ENCODE measurements around the gene XPNPEP1.

Gene XPNPEP1

DNA sequence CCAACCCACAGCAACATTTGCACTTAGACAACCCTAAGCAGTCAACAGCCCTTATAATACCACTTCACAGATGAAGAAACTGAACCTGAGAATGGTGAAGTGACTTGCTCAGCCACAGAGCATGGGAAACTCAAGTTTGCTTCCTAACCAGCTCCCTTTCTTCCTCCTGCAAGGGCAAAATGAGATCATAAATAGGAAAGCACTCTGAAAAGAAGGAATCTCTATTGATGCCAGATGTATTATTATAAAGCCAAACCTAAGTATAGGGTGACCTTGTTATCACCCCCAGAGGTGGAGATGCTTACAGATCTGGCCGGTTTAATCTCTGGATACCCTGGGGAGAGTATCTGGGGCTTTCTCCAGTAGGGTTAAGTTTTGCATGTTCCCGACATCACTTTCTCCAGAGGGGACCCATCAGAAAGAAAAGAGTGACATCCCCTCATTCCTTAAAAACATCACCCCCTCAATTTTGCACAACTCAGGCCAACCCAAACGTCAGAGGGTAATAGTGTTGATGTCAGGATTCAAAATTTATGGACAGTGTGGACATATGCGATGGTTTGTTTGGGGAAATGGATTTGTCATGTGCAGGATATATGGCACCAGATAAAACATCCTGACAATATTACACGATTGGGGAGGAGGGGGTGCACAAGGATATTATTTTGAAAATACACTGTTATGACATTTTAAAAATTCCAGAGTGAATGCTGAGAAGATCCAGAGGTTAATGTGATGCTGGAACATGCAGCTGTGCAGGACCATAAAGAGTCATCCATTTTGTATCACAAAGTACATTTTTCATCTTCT, 24.0 kb upstream of the XPNPEP1 start:
- DNase-seq (ENCODE audit: low spot score) = no peak

DNA sequence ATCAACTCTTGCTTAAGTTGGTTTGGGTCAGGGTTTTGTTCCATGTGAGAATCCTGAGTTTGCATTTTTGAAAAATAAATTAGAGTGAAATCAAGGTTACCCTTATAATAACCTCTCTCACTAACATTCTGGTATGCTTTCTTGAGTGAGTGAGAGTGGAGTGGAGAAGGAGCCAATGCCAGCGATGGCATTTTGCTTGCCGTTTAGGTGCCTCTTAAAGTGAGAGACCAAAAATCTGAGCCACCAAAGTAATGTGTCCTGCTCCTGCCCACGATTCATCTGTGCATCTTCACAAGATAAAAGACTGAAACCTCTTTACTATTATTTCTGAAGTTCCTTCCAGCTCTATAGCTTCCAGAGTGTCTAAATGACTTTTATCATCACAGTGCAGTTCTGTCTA, 23.4 kb upstream of the XPNPEP1 start:
- no peak for DNase-seq (ENCODE audit: low spot score)

DNA sequence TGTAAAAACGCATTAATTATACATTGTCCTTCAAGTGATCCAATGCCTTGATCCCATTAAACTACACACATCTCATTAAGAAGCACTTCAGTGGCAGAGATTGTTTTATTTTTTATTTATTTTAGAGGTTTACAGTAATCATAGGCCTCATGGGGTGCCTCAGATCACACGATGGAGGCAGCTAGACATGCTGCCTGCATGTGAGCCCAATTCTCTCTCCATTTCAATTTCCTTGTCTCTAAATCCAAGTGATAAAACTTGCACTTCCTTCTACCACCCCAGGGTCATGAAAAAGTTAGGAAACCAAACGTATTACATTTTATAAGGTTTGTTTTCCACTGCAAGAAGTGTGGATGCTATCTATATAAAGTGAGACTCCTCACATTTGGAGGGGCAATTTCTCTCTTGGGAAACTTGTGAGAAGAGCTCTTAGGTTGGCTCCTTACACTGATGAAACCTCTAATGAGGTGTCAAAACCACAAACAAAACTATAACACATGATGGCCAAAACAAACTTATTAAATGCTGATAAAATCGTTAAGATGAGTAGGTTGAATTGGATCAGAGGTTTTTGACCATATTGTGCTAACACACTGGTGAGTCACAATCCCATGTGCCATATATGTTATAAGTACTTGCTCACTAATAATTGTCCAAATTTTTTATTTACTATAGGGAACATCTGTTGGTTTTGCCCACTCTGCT, 22.3 kb upstream of the XPNPEP1 start:
- DNase-seq (ENCODE audit: low spot score) = no peak

DNA sequence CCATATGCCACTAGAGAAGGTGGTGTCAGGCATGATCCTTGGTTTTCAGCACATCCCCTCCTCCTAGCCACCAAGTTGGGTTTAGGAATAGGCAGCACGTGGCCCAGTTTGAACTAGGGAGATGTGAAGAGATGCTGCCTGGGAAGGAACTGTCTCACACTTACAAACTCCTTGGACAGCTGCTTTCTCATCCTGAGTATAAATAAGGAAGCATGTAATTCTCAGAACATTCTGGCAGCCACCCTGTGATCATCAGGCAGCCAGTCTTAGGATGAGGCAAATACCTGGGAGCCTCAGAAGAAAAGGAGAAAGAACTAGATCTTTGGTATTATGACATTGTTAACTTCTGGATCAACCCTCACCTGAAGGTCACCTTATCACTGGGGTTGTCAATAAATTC, 21.3 kb upstream of the XPNPEP1 start:
- no peak for DNase-seq (ENCODE audit: low spot score)

DNA sequence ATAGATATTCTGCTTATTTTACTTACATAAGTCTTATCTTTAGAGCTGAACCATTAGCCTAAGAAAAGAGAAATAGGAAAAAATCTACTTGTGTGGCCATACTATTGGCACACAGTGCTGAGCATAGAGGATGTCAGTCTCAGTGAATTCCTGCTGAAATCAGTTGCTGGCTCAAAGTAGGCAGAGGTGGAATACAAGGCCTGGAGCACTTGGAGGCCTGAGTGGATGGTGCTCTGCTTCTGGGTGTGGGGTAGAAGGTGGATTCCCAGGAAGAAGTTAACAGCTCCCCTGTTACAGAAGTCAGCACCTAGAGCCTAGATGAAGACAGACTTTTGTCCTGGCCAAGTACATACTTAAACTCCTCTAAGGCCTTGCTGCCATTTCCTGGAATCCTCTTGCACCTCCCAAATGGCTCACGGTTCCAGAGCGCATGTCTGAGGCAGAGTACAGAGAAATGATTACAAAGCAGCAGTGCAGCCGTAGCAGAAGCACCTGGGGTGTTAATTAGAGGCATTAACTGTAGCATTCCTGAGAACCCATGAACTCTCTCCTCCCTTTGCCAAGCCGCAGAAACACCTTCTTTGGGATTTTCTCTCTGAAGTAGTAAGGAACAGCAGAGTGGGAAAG, 18.0 kb upstream of the XPNPEP1 start:
- DNase-seq (ENCODE audit: low spot score) = no peak

DNA sequence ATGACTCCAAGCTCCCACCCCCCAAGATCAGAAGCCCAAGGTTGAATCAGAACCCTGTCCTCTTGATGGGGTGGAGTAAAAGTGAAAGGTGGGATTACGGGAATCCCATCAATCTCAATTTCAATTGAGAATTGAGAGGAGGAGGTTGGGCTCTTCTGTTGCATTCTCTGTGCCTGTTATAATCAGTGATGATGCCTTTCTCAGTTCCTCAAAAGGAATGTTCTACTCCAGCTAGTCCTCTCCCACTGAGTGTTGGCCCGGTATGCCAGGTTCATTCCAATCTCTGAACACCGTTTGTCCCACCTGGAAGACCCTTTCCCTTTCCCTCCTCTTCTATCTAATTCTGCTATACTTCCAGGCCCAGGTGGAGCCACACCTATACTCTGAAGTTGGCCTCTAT, 17.2 kb upstream of the XPNPEP1 start:
- no peak for DNase-seq (ENCODE audit: low spot score)

DNA sequence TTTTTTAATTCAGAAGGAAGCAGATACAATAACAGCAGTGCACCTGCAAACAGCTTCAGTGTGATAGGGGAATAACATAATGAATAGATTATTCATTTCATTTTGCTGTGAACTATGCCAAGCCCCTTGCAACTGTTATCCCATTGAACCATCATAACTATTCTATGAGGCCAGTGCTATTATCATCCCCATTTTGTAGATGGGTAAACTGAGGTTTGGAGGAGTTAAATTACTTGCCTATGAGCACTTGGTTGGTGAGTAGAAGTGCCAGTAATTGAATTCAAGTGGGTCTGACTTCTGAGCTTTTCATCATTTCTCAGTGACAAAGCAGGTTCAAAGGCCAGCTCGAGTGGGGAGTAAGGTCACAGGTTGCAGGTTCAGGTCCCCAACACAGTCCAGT, 16.8 kb upstream of the XPNPEP1 start:
- DNase-seq (ENCODE audit: low spot score) = no peak

DNA sequence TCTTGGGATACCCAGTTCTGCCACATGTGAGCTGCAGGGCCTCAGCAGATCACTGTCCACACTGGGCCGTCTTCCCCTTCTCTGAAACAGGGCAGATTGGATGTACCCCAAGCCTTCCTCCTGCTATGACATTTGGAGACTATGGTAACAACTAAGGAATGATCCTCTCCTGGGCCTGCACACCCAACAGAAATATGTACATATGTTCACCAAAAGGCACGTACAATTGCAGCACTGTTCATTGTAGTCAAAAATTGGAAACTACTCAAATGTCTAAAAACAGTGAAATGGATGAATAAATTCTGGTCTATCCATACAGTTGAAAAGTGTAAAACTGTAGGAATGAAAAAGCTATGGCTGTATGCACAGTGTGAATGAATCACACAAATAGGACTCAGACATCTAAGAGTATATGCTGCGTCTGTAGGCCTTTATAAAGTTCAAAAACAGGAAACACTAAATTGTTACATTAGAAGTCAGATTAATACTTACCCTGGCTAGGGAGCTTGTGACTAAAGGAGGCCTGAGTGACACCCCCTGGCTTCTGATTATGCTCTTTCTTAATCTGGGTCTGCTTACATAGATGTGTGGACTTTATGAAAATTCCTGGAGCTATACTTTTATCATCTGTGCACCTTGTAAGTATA, 16.1 kb upstream of the XPNPEP1 start:
- DNase-seq (ENCODE audit: low spot score) = no peak

DNA sequence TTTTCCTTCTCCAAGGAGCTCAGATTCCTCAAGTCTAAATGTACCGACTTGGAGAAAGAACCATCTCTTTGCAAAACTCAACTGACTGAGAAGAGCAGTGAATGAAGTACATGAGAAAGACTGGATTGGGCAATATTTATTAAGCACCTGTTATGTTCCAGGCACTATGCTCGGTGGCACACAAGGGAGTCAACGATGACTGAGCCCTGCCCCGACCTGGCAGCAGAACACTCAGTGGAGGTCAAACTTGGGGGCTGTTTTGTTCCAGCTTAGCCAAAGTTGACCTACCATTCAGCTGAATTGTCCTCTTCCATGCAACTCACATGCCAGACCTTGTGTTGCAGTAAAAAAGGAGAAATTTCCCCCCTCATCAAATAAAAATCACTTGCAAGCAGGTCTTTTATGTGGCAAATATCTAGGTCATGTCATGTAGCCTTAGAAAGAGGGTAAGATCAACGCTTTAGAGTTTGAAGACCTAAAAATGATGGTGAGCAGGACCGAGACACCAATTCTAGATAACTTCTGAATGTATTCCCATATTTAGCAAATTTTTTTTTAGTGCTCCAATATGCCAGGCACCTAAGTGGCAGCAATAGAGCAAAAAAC, 14.3 kb upstream of the XPNPEP1 start:
- DNase-seq (ENCODE audit: low spot score) = no peak

DNA sequence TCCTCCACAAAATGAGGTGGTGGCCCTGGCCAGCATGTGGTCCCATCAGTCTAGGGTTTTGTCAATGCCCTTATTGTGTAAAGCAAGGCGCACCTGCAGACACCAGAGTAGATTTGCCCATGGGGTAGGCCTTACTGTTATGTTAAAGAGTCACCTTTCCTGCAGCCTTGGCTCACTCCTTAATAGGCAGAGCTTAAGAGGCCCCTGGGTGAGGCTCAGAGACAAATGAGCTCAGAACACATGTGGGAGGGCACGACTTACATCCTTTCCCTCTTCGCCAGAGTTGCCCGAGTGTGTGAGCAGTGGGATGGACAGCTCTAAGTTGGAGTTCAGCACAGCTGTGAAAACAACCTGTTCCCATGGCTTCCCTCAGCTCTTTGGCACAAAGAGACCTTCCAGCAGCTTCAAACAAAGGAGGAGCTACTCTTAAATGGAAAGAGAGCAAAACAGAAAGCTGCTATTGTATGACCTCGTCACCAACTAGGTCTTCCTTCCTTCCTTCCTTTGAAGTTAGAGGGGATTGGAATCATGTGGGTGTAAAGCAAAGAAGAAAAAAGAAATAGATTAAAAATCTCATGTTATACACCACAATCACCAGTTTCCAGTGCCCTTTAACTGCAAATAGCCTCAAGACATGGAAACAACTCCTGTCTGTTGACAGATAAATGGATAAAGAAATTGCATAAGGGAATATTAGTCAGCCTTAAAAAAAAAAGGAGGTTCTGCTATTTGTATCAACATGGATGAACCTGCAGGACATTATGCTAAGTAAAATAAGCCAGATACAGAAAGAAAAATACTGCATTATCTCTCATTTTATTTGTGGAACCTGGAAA, 11.9 kb upstream of the XPNPEP1 start:
- DNase-seq (ENCODE audit: low spot score) = no peak

DNA sequence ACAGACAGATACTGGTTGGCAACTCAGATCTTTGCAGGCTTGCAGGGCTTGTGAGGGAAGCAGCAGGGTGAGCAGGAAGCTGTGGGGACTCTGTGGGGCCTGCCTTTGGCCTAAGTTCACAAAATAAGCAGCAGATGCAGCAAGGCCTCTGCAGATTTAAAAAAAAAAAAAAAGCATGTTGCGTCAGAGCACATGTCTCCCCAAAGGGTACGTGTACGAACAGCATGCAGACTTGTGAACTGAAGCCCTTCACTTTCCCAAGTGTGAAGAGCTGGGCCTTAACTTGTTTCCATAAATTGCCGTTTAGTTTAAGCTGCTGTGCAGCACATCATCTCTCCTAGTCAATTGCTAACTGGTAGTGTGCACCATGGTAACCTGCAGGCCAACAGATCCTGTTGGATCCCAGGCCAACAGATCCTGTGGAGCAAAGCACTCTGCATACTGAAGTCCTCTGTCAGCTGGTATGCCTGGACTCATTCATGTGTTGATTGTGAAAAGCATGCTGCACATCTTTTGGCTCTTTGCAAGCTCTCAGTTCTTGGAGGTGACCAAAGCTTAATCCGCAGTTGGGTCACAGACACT, 10.8 kb upstream of the XPNPEP1 start:
- no peak for DNase-seq (ENCODE audit: low spot score)

DNA sequence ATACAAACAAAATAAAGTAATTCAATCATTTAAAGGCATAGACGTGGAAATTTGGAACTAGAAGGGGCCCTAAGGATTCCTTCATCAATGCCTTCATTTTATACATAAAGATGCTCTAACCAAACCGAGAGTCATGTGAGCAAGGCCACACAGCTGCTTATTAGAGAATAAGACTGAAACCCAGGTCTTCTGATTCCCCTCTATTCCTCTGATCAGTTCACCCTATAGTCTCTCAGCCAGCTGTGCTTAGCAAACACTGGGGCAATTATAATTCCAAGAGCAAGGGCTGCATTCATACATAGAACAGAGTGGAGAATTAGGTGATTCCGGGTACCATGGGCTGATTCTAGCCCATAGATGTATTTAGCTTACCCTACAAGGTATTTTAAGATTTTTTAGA, 9.7 kb upstream of the XPNPEP1 start:
- no peak for DNase-seq (ENCODE audit: low spot score)

DNA sequence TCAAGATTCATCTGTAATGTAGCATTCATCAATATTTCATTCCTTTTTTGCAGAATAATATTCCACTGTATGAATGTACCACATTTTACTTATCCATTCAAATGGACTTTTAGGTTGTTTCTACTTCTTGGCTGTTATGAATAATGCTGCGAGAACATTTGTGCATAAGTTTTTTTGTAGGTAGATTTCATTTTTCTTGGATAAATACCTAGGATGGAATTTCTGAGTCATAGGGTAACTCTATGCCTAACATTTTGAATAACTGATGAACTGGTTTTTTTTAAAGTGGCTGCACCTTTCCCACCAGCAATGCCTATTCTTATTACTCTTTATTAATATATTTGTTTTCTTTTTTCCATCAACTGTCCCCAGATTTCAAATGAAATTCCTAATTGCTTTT, 9.1 kb upstream of the XPNPEP1 start:
- DNase-seq (ENCODE audit: low spot score) = no peak

DNA sequence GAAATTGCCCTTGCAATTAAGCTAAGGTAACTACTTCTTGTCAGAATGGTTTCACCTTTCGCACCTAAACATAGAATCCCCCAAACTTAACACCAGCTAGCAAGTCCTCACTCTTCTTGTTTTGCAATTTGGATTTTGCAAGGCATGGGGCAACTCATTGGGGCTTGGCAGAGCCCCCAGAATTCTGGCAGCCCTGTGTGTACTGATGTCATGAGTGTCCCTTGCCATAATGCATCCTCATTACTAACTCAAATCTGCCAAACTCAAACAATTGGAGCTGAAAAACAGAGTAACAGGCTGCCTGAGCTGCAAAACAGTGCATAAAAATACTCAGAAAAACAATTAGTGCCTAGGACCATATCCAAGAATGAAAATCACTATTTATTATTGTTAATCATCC, 7.9 kb upstream of the XPNPEP1 start:
- no peak for DNase-seq (ENCODE audit: low spot score)

DNA sequence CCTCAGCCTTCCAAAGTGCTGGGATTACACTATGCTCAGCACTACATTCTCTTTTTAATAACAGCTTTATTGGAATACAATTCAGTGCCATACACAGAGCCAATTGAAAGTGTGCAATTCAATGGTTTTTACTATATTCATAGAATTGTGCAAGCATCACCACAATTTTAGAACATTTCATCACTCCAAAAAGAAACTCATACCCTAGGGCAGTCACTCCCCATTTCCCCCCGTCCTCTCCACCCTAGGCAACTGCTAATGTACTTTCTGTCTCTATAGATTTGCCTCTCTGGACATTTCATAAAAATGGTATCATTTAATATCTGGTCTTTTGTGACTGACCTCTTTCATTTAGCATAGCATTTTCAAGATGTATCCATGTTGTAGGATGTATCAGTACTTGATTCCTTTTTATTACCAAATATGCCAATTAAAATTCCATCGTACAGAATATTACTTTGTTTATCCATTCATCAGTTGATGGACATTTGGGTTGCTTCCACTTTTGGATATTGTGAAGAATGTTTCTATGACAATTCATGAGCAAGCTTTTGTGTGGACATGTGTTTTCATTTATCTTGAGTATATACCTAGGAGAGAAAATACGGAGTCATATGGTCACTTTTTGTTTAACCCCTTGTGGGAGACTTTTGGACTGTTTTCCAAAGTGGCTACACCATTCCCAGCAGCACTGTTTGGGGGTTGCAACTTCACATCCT, 6.3 kb upstream of the XPNPEP1 start:
- no peak for DNase-seq (ENCODE audit: low spot score)

DNA sequence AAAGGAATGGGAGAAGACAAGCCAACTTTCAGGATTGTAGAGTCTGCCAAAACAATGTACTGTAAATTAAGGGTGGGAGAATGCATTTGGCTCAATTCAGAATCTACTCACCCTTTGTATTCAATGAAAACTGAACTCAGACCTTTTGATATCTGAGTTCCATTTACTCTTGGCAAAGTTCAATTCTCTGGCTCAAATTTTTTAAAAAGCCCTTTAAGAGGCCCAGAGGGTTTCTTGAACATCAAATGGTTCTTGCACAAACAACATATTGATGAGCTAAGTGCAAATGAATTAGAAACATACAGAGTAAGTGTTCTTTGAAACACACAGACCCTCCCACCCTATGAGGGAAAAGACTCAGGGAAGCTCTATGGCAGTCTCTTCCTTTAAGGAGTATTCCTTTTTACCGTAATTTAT, 5.2 kb upstream of the XPNPEP1 start:
- no peak for DNase-seq (ENCODE audit: low spot score)

DNA sequence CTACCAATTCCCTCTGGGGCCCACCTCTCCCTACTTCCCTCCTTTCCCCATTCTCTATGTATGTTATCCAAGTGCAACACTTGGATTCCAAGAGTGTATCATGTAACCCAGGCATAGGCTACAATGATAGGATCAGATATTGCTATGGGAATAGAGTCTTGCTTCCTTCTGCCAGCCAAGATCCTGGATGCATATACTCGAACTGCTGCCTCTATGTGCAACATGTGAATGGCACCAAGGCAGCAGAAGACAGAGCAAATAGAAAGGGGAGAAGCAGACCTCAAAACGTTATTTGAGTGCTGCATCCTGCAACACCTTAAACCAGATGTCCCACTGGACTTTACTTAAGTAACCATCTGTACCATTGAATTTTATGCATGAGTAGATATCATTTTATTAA, 3.5 kb upstream of the XPNPEP1 start:
- DNase-seq (ENCODE audit: low spot score) = no peak

DNA sequence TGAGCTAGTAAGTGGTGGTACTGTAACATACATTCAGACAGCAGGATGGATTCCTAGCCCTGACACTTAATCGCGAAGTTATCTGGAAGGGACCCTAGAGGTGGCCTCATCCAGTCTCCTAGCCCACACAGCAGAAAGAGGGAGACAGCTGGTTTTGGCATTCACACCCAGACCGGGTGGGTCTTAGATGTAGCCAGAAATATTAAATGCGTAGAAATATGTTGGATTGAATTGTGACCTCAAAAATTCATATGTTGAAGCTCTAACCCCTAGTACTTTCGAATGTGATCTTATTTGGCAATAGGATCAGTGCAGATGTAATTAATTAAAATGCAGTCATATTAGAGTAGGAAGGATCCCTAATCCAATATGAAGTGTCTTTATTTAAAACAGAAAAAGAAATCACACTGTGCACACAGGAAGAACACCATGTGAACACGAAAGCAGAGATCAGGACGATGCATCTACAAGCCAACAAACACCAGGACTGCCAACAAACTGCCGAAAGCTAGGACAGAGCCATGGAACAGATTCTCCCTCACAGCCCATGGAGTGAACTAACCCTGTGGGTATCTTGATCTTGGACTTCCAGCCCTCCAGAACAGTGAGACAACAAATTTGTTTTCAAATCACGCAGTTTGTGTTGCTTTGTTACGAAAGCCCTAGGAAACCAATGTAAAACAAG, 2.9 kb upstream of the XPNPEP1 start:
- DNase-seq (ENCODE audit: low spot score) = no peak

DNA sequence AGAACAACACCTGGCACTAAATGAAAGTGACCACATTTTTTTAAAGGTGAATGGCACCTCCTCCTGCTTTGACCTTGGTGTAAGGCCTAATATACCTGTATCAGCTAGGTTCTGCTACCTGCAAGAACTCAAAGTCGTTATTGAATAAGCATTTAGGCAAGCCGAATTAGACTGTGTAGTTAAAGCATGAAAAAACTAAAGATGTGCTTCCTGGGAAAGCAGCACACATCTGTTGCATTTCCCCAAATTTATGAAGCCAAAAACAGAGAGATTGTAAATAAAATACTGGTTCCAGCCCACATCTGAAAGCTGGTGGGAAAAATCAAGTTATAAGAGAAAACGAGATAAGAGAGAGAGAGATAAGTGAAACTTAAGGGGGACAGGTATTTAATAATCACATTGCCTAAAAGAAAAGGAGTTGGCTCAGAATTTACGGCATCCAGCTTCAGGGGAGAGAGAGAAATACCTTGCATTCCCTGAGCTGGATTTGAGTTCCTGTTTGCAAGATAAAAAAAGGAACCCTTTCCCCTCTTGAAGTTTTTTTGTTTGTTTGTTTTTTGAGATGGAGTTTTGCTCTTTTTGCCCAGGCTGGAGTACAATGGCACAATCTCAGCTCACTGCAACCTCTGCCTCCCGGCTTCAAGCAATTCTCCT, 1.8 kb upstream of the XPNPEP1 start:
- DNase-seq (ENCODE audit: low spot score) = no peak
